Measurements from ENCODE around the gene KIAA1755. TPM values are rescaled to one million over a fixed set of nuclear protein-coding genes. Genes with fewer than 3 reads are reported as not detected.

Gene KIAA1755
- total RNA-seq, 4 donors from 2014 or later: 0.24 to 9.9 (median 1.6) TPM

DNA sequence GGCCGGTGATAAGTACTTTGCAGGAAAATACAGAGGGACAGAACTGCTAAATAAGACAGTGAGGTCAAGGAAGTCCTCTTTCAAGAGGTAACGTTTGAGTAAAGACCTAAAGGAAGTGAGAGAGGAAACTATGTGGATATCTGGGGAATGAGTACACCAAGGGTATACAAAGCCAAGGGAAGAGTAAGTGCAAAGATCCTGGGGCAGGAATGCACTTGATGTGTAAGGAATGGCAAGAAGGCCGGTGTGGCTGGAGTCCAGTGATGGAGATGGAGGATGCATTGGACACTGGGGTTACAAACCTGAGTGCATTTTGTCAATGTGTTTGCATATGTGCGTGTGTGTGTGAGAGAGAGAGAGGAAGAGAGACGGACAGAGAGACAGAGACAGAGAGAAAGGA lies 63.3 kb downstream of the KIAA1755 start:
- TF ChIP-seq, protein P1, sequence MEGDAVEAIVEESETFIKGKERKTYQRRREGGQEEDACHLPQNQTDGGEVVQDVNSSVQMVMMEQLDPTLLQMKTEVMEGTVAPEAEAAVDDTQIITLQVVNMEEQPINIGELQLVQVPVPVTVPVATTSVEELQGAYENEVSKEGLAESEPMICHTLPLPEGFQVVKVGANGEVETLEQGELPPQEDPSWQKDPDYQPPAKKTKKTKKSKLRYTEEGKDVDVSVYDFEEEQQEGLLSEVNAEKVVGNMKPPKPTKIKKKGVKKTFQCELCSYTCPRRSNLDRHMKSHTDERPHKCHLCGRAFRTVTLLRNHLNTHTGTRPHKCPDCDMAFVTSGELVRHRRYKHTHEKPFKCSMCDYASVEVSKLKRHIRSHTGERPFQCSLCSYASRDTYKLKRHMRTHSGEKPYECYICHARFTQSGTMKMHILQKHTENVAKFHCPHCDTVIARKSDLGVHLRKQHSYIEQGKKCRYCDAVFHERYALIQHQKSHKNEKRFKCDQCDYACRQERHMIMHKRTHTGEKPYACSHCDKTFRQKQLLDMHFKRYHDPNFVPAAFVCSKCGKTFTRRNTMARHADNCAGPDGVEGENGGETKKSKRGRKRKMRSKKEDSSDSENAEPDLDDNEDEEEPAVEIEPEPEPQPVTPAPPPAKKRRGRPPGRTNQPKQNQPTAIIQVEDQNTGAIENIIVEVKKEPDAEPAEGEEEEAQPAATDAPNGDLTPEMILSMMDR (IDR thresholded peaks at IDR 0.05): no peak
- DNase-seq (ENCODE audit: low spot score) (no peak), ATAC-seq (ENCODE audit: low FRiP score) (no peak)

DNA sequence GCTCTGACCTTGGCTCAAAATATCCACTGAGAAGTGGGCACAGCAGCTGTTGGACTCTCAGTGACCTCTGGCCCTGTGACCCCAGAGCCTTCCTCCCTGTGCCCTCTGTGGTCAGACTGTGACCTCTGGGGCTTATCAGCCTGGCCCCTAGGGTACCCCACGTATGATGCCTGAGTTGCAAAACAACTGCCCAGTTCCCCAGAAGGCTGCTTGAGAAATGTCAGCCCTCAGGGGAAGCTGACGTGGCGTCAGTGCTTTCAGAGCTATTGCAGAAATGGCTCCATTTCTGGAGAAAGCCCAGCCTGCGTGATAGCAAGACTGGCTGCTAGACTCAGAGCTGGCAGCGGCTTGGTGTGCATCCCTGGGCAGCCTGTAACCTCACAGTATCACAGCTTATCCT lies 63.9 kb downstream of the KIAA1755 start:
- ATAC-seq (ENCODE audit: low FRiP score) (peak; percentile 62), DNase-seq (ENCODE audit: low spot score) (peak; percentile 27)
- TF ChIP-seq, protein P1 (IDR thresholded peaks at IDR 0.05): no peak

DNA sequence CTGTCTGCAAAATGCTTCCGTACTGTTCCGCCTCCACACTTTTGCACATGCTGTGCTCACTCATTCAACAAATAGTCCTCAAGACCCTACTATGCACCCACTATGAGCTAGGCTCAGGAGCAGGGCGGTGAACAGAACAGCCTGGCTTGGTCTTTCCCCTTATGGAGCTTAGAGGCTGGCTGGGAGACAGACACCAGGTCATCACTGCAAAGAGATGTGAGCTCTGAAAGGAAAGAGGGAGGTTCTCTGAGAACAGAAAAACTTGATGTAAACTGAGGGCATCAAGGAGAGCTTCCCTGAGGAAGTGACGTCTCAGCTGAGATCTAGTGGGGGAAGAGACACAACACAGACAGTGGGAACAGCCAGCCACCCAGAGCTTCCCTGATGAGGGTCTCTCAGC lies 64.5 kb downstream of the KIAA1755 start:
- TF ChIP-seq, protein P1 (IDR thresholded peaks at IDR 0.05): no peak
- DNase-seq (ENCODE audit: low spot score): no peak
- no peak for ATAC-seq (ENCODE audit: low FRiP score)

DNA sequence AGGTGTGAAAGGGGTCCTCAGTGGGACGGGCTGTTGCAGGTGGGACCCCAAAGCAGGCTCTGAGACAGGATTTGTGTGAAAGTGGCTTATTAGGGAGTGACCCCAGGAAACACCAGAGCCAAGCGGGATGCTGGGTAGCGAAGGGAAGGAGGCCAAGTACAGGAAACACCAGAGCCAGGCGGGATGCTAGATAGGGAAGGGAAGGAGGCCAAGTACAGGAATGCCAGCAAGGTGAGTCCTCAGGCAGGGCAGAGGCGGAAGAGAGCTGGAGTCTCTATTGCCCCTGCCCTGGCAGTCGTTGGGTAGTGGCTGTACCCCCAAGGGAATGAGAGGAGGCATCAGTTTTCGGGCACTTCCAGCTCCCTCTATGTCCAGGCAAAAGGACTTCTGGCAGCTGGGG lies 65.0 kb downstream of the KIAA1755 start:
- no peak for DNase-seq (ENCODE audit: low spot score)
- TF ChIP-seq, protein P1 (IDR thresholded peaks at IDR 0.05): no peak
- ATAC-seq (ENCODE audit: low FRiP score): no peak

DNA sequence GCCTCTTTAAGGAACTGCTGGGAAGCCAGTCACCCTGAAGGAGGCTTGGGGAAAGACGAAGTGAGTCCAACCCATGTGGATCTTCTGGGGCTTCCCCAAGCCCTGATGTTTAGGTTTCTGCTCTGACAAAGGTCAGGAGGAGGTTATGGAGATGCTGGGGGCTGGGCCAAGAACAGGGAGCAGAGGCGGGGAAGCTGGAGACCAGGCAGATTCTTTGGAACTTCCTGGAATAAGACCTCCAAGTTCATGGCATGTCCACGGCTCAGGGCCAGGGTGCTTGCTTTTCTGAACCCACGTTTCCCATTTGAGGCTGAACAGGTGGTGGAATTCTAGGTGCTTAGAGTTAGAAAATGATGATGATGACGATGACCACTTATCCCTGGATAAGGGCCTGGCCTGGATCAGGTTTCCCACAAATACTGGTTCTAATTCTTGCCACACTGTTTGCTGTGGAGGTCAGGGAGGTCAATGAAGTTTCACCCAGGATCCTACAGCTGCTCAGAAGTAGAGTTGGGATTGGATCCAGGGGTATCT lies 65.5 kb downstream of the KIAA1755 start:
- TF ChIP-seq, protein P1 (IDR thresholded peaks at IDR 0.05): no peak
- no peak for ATAC-seq (ENCODE audit: low FRiP score)
- DNase-seq (ENCODE audit: low spot score): no peak

DNA sequence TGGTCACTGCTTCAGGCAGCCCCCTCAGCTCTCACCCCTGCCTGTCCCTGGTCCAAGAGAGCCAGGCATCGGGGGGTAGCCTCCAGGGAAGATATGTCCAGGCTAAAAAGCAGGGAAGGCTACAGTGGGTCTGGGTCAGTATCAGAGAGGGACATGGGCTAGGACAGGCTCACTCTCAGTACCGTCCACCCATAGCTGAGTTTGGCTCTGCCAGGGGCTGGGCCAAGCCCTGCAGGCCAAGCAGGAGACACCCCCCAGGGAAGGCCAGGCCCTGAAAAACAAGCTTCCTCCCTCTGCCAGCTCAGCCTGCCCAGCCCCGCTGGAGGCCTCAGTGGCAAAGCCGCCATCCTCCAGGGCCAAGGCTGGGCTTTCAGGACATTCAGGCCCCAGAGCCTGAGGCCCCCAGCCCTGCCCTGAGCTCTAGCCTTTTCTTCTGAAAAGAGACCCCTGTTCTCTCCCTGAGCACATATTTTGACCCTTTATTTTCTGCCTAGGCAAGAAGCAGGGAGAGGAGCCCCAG lies 66.9 kb downstream of the KIAA1755 start:
- ATAC-seq (ENCODE audit: low FRiP score) (no peak), DNase-seq (ENCODE audit: low spot score) (no peak)
- TF ChIP-seq, protein P1 (IDR thresholded peaks at IDR 0.05): no peak

DNA sequence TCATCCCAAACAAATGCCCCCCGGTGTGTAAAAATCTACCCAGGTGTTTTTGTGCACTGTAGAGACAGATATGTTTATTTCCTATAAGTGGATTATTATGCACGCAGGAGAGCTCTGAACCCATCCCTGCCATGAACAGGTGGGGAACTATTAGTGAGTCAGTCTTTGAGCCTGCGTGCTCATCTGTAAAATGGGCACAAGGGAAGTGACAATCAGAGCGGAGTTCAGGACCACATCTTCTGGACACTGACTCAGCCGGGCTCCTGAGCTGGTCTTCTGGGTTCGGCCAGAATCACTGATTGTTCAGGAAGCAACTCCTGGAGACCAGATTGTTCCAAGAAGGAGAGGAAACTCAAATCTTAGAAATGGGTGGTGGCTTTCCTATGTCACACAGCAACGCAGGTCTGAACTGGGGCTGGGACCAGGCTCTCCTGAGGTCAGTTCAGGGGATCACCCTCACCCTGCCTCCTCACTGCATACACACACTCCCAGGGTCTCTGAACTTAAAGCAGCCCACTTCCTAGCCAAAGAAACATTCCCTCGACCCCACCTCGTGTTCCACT lies 68.1 kb downstream of the KIAA1755 start:
- DNase-seq (ENCODE audit: low spot score) (no peak), ATAC-seq (ENCODE audit: low FRiP score) (no peak)
- TF ChIP-seq, protein P1 (IDR thresholded peaks at IDR 0.05): no peak

Measured in omental fat pad (tissue), 4 donors.